AG04450 (cell line): ENCODE data around the gene TMEM222. TPM values are rescaled to one million over a fixed set of nuclear protein-coding genes. Genes with fewer than 3 reads are reported as not detected.

Source experiments
- CTCF ChIA-PET: fragments of 300-600, 350-600 bp; formaldehyde crosslinking; extraction: SDS; loops from one replicate; lab custom pipeline; 2022; ENCODE audit warnings: antibody characterized with exemption, inconsistent platforms; lab: Charles Lee
- POLR2A ChIA-PET: fragments of 350-600 bp; formaldehyde crosslinking; extraction: SDS; loops from one replicate; lab custom pipeline; 2021; ENCODE audit warnings: antibody characterized with exemption, inconsistent platforms; lab: Yijun Ruan, JAX
- DNase-seq: peaks from one replicate; pipeline ENCODE4 v3.0.0-alpha.2; 2011; ENCODE audit warnings: low read depth, low spot score
- H3K27ac ChIP-seq: one replicate; pipeline ENCODE4 v1.5.1; 2012; ENCODE audit warnings: low read depth, low read length, control low read depth
- H3K27me3 ChIP-seq: one replicate; pipeline ENCODE4 v1.6.0; 2012; ENCODE audit warnings: low read length; ENCODE audit not compliant: control insufficient read depth, insufficient read depth
- H3K4me3 ChIP-seq: 2 replicates; pipeline ENCODE4 v1.5.1; 2011; ENCODE audit warnings: mild to moderate bottlenecking, low read depth, low read length, control low read depth
- H3K9me3 ChIP-seq: 2 replicates; pipeline ENCODE4 v1.5.1; 2012; ENCODE audit warnings: low read length; ENCODE audit not compliant: control insufficient read depth, insufficient read depth
- polyA plus RNA-seq: library from polyadenylated mRNA; depleted of rRNA; stranded (reverse); fragments of >200 nt; gene quantifications from 2 replicates; pipeline ENCODE4 v1.2.3, GENCODE V29; 2011
- TF ChIP-seq, protein P1 (sequence below): IDR thresholded peaks from 2 replicates; pipeline ENCODE4 v1.5.1; 2011; ENCODE audit warnings: low read depth, low read length, control low read depth, inconsistent platforms

Gene TMEM222
- polyA plus RNA-seq, 1 experiment = 27.8 TPM

DNA sequence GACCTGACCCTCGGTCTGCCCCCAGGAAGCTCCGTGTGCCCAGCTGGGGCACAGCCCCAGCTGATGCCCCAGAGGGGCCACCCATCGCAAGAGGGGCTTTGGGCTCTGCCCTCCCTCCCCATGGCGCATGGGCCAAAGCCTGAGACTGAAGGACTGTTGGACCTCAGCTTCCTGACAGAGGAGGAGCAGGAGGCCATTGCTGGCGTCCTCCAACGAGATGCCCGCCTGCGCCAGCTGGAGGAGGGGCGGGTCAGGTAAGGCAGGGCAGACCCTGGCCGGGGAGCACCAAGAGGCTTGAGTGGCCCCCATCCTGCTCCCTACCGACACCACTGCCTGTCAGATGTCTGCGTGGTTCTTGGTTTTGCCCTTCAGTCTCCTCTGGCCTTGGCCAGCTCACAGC, 23.3 kb downstream of the TMEM222 start:
- H3K27ac ChIP-seq = no peak overlapping the region
- no peak for DNase-seq
- no peak overlapping the region for H3K4me3 ChIP-seq
- ChIA-PET CTCF (interaction anchor here (0.9 kb wide), 1 partner anchor 12 kb away, joined by 4 read pairs; no protein-coding TSS in a partner anchor), POLR2A (no interaction called here)
- no peaks in the 10 kb centered on the region; the same call in 1 of the 2 replicates for H3K9me3 ChIP-seq
- H3K27me3 ChIP-seq = no peaks in the 10 kb centered on the region
- TF ChIP-seq, protein P1, sequence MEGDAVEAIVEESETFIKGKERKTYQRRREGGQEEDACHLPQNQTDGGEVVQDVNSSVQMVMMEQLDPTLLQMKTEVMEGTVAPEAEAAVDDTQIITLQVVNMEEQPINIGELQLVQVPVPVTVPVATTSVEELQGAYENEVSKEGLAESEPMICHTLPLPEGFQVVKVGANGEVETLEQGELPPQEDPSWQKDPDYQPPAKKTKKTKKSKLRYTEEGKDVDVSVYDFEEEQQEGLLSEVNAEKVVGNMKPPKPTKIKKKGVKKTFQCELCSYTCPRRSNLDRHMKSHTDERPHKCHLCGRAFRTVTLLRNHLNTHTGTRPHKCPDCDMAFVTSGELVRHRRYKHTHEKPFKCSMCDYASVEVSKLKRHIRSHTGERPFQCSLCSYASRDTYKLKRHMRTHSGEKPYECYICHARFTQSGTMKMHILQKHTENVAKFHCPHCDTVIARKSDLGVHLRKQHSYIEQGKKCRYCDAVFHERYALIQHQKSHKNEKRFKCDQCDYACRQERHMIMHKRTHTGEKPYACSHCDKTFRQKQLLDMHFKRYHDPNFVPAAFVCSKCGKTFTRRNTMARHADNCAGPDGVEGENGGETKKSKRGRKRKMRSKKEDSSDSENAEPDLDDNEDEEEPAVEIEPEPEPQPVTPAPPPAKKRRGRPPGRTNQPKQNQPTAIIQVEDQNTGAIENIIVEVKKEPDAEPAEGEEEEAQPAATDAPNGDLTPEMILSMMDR = no peak

DNA sequence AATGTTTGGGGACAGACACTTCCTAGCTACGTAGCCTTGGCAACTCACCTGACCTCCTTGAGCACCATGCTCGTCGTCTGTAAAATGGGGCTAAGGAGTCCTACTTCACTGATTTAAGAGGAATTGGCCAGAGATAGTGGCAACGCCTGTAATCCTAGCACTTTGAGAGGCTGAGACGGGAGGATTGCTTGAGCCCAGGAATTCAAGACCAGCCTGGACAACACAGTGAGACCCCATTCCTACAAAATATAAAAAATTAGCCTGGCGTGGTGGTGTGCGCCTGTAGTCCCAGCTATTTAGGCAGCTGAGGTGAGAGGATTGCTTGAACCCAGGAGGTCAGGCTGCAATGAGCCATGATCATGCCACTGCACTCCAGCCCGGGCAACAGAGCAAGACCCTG, 24.4 kb downstream of the TMEM222 start:
- H3K9me3 ChIP-seq = no peaks in the 10 kb centered on the region; the same call in 1 of the 2 replicates
- no peak overlapping the region for H3K4me3 ChIP-seq
- no peak overlapping the region for H3K27ac ChIP-seq
- ChIA-PET CTCF (interaction anchor here (0.7 to 1.0 kb wide), 2 partner anchors 10 to 14 kb away, joined by 3 read pairs; no protein-coding TSS in a partner anchor), POLR2A (no interaction called here)
- no peak for DNase-seq
- TF ChIP-seq, protein P1 = no peak
- H3K27me3 ChIP-seq = no peaks in the 10 kb centered on the region

DNA sequence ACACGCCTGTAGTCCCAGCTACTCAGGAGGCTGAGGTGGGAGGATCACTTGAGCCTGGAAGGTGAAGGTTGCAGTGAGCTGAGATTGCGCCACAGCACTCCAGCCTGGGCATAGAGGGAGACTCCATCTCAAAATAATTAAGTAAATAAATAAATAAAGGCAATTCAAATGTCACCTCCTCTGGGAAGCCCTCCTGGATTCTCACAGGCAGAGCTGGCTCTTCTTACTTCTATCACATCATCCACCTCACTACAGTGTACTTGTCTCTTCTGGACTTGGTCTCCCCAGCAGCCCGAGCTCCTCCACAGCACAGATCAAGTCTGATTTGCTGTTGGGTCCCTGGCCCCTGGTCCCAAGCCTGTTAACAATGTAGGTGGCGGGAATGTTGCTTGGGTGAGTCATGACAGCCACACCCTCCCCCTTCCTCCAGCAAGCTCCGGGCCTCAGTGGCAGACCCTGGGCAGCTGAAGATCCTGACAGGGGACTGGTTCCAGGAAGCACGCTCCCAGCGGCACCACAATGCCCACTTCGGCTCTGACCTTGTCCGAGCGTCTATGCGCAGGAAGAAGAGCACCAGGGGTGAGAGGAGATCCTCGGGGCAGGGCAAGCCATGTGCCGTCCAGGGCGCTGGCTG, 25.1 kb downstream of the TMEM222 start:
- CTCF ChIA-PET = interaction anchor here (0.6 to 1.0 kb wide), 2 partner anchors 9 to 14 kb away, joined by 3 to 4 read pairs; no protein-coding TSS in a partner anchor
- no peaks in the 10 kb centered on the region; the same call in 1 of the 2 replicates for H3K9me3 ChIP-seq
- no peak overlapping the region for H3K27ac ChIP-seq
- TF ChIP-seq, protein P1 = no peak
- H3K4me3 ChIP-seq = no peak overlapping the region
- DNase-seq = no peak
- no peaks in the 10 kb centered on the region for H3K27me3 ChIP-seq
- POLR2A ChIA-PET = no interaction called here

DNA sequence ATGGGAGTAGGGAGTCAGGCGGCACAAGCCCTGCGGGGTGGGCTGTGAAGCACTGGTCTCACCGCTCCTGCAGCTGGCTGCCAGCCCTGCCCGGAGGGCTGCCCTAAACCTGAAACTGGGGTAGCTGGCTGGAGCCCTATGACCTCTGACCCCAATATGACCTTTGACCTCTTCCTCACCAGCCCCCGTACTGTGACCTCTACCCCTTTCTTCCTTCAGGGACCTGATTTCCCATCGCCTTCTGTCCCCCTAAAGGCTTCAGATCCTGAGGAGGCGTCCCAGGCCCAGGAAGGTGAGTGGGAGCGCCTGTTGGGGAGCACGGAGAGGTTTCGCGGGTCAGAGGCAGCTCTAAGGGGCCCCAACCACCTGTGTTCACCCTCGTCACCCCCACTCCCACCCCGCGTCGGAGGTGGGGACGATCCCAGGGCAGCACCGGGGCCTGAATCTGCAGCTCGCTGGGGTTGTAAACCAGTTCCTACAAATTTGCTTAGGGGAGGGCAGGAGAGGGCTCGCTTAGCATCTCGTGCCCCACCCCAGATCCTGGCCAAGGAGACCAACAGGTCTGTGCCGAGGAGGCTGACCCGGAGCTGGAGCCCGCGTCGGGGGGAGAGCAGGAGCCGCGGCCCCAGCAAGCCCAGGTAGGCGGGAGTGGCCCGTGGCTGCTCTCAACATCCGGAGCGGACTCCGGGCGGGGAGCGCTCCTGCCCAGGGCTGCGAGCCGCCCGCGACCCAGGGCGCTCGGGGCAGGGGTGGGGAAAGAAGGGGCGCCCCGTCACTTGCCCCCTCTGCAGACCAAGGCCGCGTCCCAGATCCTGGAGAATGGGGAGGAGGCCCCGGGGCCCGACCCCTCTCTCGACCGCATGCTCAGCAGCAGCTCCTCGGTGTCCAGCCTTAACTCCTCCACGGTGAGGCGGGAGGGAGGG, 27.2 kb downstream of the TMEM222 start:
- ChIA-PET CTCF (interaction anchor here (0.5 to 1.4 kb wide), 3 partner anchors 16 to 258 kb away, joined by 3 to 6 read pairs (median 4); no protein-coding TSS in a partner anchor), POLR2A (interaction anchor here (1.1 to 1.8 kb wide), 4 partner anchors 9 to 195 kb away, joined by 3 to 8 read pairs (median 4); partner anchors contain the start of gene SLC9A1)
- H3K9me3 ChIP-seq = no peaks in the 10 kb centered on the region; the same call in 1 of the 2 replicates
- peak overlapping the region; percentile 48 for H3K4me3 ChIP-seq
- TF ChIP-seq, protein P1 = no peak
- DNase-seq = no peak
- no peak overlapping the region for H3K27ac ChIP-seq
- H3K27me3 ChIP-seq = no peaks in the 10 kb centered on the region
